Liver (tissue), 9 donors: ENCODE measurements around the gene TPT1. TPM values are rescaled to one million over a fixed set of nuclear protein-coding genes. Genes with fewer than 3 reads are reported as not detected.
"Not testable (repeated sequence)": the region's sequence is repeated elsewhere in the genome, so short reads cannot be mapped to it uniquely, and the experiment has no call there.

Source experiments
- DNase-seq: peaks from one replicate; pipeline ENCODE4 v3.0.0-alpha.2; 2017; ENCODE audit warnings: low spot score
- H3K27ac ChIP-seq, 2 donors: one replicate each; pipeline ENCODE4 v1.7.0; 2013; ENCODE audit warnings: inconsistent platforms in 2 of 2, low read length in 2 of 2, control low read depth in 1 of 2, low read depth in 1 of 2, mild to moderate bottlenecking in 1 of 2
- H3K27me3 ChIP-seq, 4 donors: one replicate each; pipeline versions ENCODE4 v1.6.1 to v1.7.0; 2013; ENCODE audit warnings: low read length in 3 of 4, inconsistent platforms in 1 of 4, mild to moderate bottlenecking in 1 of 4, moderate library complexity in 1 of 4; ENCODE audit not compliant: control insufficient read depth in 4 of 4, insufficient read depth in 4 of 4
- H3K36me3 ChIP-seq, 4 donors: one replicate each; pipeline versions ENCODE4 v1.6.1 to v1.7.0; 2013; ENCODE audit warnings: low read length in 3 of 4, mild to moderate bottlenecking in 3 of 4, low read depth in 1 of 4, moderate library complexity in 1 of 4; ENCODE audit not compliant: control insufficient read depth in 4 of 4, insufficient read depth in 3 of 4
- H3K4me1 ChIP-seq, 4 donors: one replicate each; pipeline versions ENCODE4 v1.6.1 to v1.7.0; 2013; ENCODE audit warnings: low read length in 3 of 4, mild to moderate bottlenecking in 3 of 4, moderate library complexity in 1 of 4; ENCODE audit not compliant: control insufficient read depth in 4 of 4, insufficient read depth in 4 of 4
- H3K4me3 ChIP-seq, 3 donors: one replicate each; pipeline versions ENCODE4 v1.6.1 to v1.7.0; 2013; ENCODE audit warnings: low read length in 3 of 3, control low read depth in 1 of 3, low read depth in 1 of 3, mild to moderate bottlenecking in 1 of 3
- H3K9ac ChIP-seq, 2 donors: one replicate each; pipeline ENCODE4 v1.7.0; 2013; ENCODE audit warnings: low read length in 2 of 2, mild to moderate bottlenecking in 2 of 2, moderate library complexity in 2 of 2, control low read depth in 1 of 2, low read depth in 1 of 2
- H3K9me3 ChIP-seq, 4 donors: one replicate each; pipeline versions ENCODE4 v1.6.1 to v1.7.0; 2013; ENCODE audit warnings: low read length in 3 of 4; ENCODE audit not compliant: control insufficient read depth in 4 of 4
- CTCF ChIP-seq: fragments of 150-350 bp; IDR thresholded peaks from 2 replicates; pipeline ENCODE4 v1.5.1; 2017; ENCODE audit warnings: improper control_type of control experiment, low read depth, low read length; ENCODE audit not compliant: missing input control
- EGR1 ChIP-seq, 2 donors: IDR thresholded peaks; 2 replicates each; pipeline ENCODE4 v1.6.1; 2016 to 2018; ENCODE audit warnings: antibody characterized with exemption in 2 of 2, low read depth in 2 of 2
- FOXA1 ChIP-seq: IDR thresholded peaks from 2 replicates; pipeline ENCODE4 v1.6.1; 2016; ENCODE audit warnings: antibody characterized with exemption
- FOXA2 ChIP-seq: IDR thresholded peaks from 2 replicates; pipeline ENCODE4 v1.6.1; 2016; ENCODE audit warnings: antibody characterized with exemption
- HNF4A ChIP-seq, 2 donors: conservative IDR thresholded peaks; 2 replicates each; pipeline ENCODE4 v1.6.1; 2016; ENCODE audit warnings: antibody characterized with exemption in 2 of 2, mild to moderate bottlenecking in 2 of 2
- HNF4G ChIP-seq: IDR thresholded peaks from 2 replicates; pipeline ENCODE4 v1.6.1; 2016; ENCODE audit warnings: antibody characterized with exemption
- JUND ChIP-seq, 2 donors: IDR thresholded peaks; 2 replicates each; pipeline ENCODE4 v1.6.1; 2016; ENCODE audit warnings: antibody characterized with exemption in 2 of 2
- NR2F2 ChIP-seq: IDR thresholded peaks from 2 replicates; pipeline ENCODE4 v1.6.1; 2016; ENCODE audit warnings: antibody characterized with exemption
- RAD21 ChIP-seq, 2 donors: IDR thresholded peaks; 2 replicates each; pipeline ENCODE4 v1.6.1; 2016; ENCODE audit warnings: antibody characterized with exemption in 2 of 2, mild to moderate bottlenecking in 2 of 2
- REST ChIP-seq: IDR thresholded peaks from 2 replicates; pipeline ENCODE4 v1.6.1; 2016; ENCODE audit warnings: antibody characterized with exemption, mild to moderate bottlenecking
- RXRA ChIP-seq, 2 donors: IDR thresholded peaks; 2 replicates each; pipeline ENCODE4 v1.6.1; 2017 to 2018; ENCODE audit warnings: antibody characterized with exemption in 2 of 2, mild to moderate bottlenecking in 1 of 2
- SP1 ChIP-seq: IDR thresholded peaks from 2 replicates; pipeline ENCODE4 v1.6.1; 2018; ENCODE audit warnings: antibody characterized with exemption, mild to moderate bottlenecking
- YY1 ChIP-seq: IDR thresholded peaks from 2 replicates; pipeline ENCODE4 v1.6.1; 2016; ENCODE audit warnings: antibody characterized with exemption, mild to moderate bottlenecking
- ZBTB33 ChIP-seq: IDR thresholded peaks from 2 replicates; pipeline ENCODE4 v1.6.1; 2016; ENCODE audit warnings: antibody characterized with exemption
- WGBS: extraction: QIAGEN DNeasy Blood & Tissue Kit; methylation state at CpG from one replicate; pipeline ENCODE4 v1.1.7; 2013; 5-methylcytosine and 5-hydroxymethylcytosine counted together
- polyA plus RNA-seq, 2 donors: library from polyadenylated mRNA; stranded (reverse) in 1 of 2; unstranded in 1 of 2; fragments of 200-250 nt in 1 of 2; fragments of >200 nt in 1 of 2; fragmentation: Nextera tagmentation in 1 of 2; extraction: Ambion mirVana in 1 of 2; gene quantifications; one replicate each; pipeline versions ENCODE4 v1.2.1 to v1.2.3, GENCODE V29; 2013 to 2015
- total RNA-seq, 2 donors: library from RNA; depleted of rRNA; stranded (reverse); fragments of >200 nt; gene quantifications; one replicate each; pipeline ENCODE4 v1.2.3, GENCODE V29; 2014
- TF ChIP-seq, protein P1 (sequence below): IDR thresholded peaks from 2 replicates; pipeline ENCODE4 v1.6.1; 2016; ENCODE audit warnings: antibody characterized with exemption
- donor health status: healthy.
- donor health status: healthy.
- donor health status: healthy.
- donor health status: healthy.
- donor health status: healthy.

The TPT1 gene
- total and polyA plus RNA-seq, 4 donors = 1,382 to 2,885 (median 1,815) TPM

- DNase-seq = no peak
- 75% methylated on average over 3 of the region's 3 CpGs for WGBS
- H3K9me3 ChIP-seq = no peaks in the 10 kb centered on the region
Measured at GRCh38 chr13:45299194-45299593, 41.8 kb downstream of the TPT1 start.

DNA sequence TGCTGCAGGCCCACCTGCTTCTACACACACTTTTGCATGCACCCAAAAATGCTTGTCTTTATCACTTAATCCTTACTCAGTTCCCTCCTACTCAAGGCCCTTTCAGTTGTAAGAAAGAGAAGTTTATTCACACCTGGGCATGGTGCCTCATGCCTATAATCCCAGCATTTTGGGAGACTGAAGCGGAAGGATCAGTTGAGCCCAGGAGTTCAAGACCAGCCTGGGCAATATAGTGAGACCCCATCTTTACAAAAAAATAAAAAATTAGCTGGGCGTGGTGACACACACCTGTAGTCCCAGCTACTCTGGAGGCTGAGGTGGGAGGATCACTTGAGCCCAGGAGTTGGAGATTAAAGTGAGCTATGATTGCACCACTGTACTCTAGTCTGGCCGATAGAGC is 42.4 kb downstream of the TPT1 start:
- WGBS = 95% methylated on average over 3 of the region's 3 CpGs
- not testable (repeated sequence) for H3K27me3 ChIP-seq, H3K4me1 ChIP-seq, H3K27ac ChIP-seq, H3K4me3 ChIP-seq, H3K9ac ChIP-seq, DNase-seq, H3K36me3 ChIP-seq, H3K9me3 ChIP-seq

More at GRCh38 chr13:45299194-45299593, 41.8 kb downstream of the TPT1 start:
- no peak for TF ChIP-seq EGR1 (IDR thresholded peaks at IDR 0.05; ENCODE audit: low read depth in 2 of 2)
- TF ChIP-seq RAD21 (IDR thresholded peaks at IDR 0.05) = no peak
- TF ChIP-seq HNF4G = no peak
- no peak for TF ChIP-seq REST
- TF ChIP-seq JUND (IDR thresholded peaks at IDR 0.05) = no peak
- TF ChIP-seq, protein P1, sequence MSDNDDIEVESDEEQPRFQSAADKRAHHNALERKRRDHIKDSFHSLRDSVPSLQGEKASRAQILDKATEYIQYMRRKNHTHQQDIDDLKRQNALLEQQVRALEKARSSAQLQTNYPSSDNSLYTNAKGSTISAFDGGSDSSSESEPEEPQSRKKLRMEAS = no peak
- TF ChIP-seq HNF4A (conservative IDR thresholded peaks at IDR 0.05) = no peak
- TF ChIP-seq SP1 = no peak
- no peak for TF ChIP-seq RXRA (IDR thresholded peaks at IDR 0.05)
- TF ChIP-seq FOXA1 = no peak
- H3K4me1 ChIP-seq = no peaks in the 10 kb centered on the region
- no peak overlapping the region for H3K27ac ChIP-seq
- H3K27me3 ChIP-seq = no peaks in the 10 kb centered on the region
- no peaks in the 10 kb centered on the region for H3K36me3 ChIP-seq
- H3K9ac ChIP-seq = no peak overlapping the region
- no peak overlapping the region for H3K4me3 ChIP-seq

DNA sequence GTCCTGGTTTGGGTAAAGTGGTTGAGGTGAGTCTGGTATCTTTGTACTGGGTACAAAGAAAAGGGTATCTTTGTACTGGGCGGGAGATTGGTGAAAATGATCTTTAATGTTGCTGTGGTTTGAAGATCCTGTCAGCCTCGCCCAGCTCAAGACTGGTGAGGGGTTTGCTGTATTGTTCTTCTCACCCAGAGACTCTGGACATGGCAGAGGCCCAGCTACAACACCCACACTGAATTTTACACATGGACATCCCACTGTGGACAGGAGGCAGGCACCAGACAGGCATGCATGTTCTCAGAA is 42.8 kb downstream of the TPT1 start:
- no peak for TF ChIP-seq RXRA (IDR thresholded peaks at IDR 0.05)
- no peak for TF ChIP-seq CTCF
- no peak for TF ChIP-seq ZBTB33
- TF ChIP-seq FOXA1 = no peak
- TF ChIP-seq FOXA2 = no peak
- TF ChIP-seq YY1 = no peak
- TF ChIP-seq JUND (IDR thresholded peaks at IDR 0.05) = no peak
- TF ChIP-seq NR2F2 = no peak
- TF ChIP-seq EGR1 (IDR thresholded peaks at IDR 0.05; ENCODE audit: low read depth in 2 of 2) = no peak
- TF ChIP-seq SP1 = no peak
- no peak for DNase-seq
- Histone ChIP-seq H3K9me3 (no peaks in the 10 kb centered on the region), H3K36me3 (no peaks in the 10 kb centered on the region), H3K27ac (no peak overlapping the region), H3K4me3 (no peak overlapping the region), H3K4me1 (no peaks in the 10 kb centered on the region), H3K27me3 (no peaks in the 10 kb centered on the region), H3K9ac (no peak overlapping the region)
- 88% methylated on average over 2 of the region's 2 CpGs for WGBS
